ENCODE data around the gene CUEDC1.

CUEDC1 gene

GRCh38 chr17:57900991-57901743, 54.0 kb downstream of the CUEDC1 start:
- no peak for TF ChIP-seq CTCF (conservative IDR thresholded peaks at IDR 0.05)
- H3K27ac ChIP-seq = peak overlapping the region; percentile 87

DNA sequence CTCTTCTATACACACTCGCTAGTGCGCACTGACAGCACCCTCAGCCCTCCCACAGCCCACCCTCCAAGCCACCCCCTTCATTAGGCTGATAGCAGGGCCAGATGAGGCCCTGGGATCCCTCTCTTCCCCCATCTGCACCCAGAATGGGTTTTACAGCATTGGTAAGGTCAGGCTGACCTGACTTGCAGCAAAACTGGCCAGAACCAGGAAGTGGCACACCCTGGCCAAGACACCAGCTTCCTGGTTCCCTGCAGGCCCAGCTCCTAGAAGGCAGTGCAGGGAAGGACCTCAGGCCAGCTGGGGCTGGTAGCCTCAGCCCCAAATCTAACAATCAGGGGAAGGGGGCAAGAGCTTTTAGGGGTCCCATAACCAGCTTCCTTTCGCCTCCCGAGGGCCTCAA, 55.4 kb downstream of the CUEDC1 start:
- TF ChIP-seq CTCF (conservative IDR thresholded peaks at IDR 0.05) = no peak
- H3K27ac ChIP-seq = peak overlapping the region; percentile 87

DNA sequence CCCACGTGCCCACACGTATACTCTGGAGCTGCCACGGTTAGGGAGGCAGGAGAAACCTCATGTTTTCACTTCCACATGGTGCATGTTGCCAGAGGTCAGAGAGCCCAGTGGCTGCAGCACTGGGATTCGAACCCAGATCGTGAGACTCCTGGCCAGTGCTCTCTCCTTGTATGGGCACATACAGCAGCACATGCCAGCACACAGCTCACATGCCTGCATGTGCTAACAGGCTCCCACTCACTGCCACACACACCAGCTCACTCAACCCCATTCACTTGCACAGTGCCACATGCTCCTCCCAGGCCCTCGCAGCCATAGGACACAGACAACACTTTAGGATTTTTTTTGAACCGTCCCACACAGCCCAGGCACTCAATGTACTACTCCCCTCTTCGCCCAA, 55.8 kb downstream of the CUEDC1 start:
- TF ChIP-seq CTCF (conservative IDR thresholded peaks at IDR 0.05) = no peak
- peak overlapping the region; percentile 87 for H3K27ac ChIP-seq

- H3K27ac ChIP-seq = peak overlapping the region; percentile 87
Observed at GRCh38 chr17:57898487-57899311, 56.5 kb downstream of the CUEDC1 start.

GRCh38 chr17:57895382-57896060, 59.7 kb downstream of the CUEDC1 start:
- no peak overlapping the region for H3K27ac ChIP-seq
- no peak for TF ChIP-seq CTCF (conservative IDR thresholded peaks at IDR 0.05)

More at GRCh38 chr17:57898487-57899311, 56.5 kb downstream of the CUEDC1 start:
- TF ChIP-seq CTCF (conservative IDR thresholded peaks at IDR 0.05) = no peak

- TF ChIP-seq CTCF (conservative IDR thresholded peaks at IDR 0.05) = no peak
- no peak overlapping the region for H3K27ac ChIP-seq
Observed at GRCh38 chr17:57894848-57895247, 60.4 kb downstream of the CUEDC1 start.

Data from VCaP (cell line).